Esophagus (tissue), 2 donors: ENCODE data around the gene APOBEC3H. TPM values are rescaled to one million over a fixed set of nuclear protein-coding genes. Genes with fewer than 3 reads are reported as not detected.

Source experiments
- H3K27ac ChIP-seq, 2 donors: one replicate each; pipeline ENCODE4 v1.5.1; 2013; ENCODE audit warnings: low read depth in 2 of 2, mild to moderate bottlenecking in 2 of 2, inconsistent platforms in 1 of 2, low read length in 1 of 2, moderate library complexity in 1 of 2
- H3K27me3 ChIP-seq, 2 donors: one replicate each; pipeline ENCODE4 v1.6.1; 2013; ENCODE audit warnings: low read length in 2 of 2, control low read depth in 1 of 2, mild to moderate bottlenecking in 1 of 2; ENCODE audit not compliant: insufficient read depth in 2 of 2, control insufficient read depth in 1 of 2
- H3K36me3 ChIP-seq, 2 donors: one replicate each; pipeline ENCODE4 v1.6.1; 2013; ENCODE audit warnings: low read length in 1 of 2; ENCODE audit not compliant: control insufficient read depth in 2 of 2, insufficient read depth in 2 of 2
- H3K4me1 ChIP-seq, 2 donors: one replicate each; pipeline ENCODE4 v1.6.1; 2013; ENCODE audit warnings: low read length in 1 of 2; ENCODE audit not compliant: control insufficient read depth in 2 of 2, insufficient read depth in 2 of 2
- H3K4me3 ChIP-seq, 2 donors: one replicate each; pipeline ENCODE4 v1.5.1; 2013; ENCODE audit warnings: low read length in 2 of 2, mild to moderate bottlenecking in 2 of 2, low read depth in 1 of 2, moderate library complexity in 1 of 2
- H3K9me3 ChIP-seq, 2 donors: one replicate each; pipeline ENCODE4 v1.6.1; 2013; ENCODE audit warnings: mild to moderate bottlenecking in 2 of 2, low read depth in 1 of 2, low read length in 1 of 2, moderate library complexity in 1 of 2; ENCODE audit not compliant: control insufficient read depth in 2 of 2, insufficient read depth in 1 of 2
- WGBS, 2 donors: extraction: QIAGEN DNeasy Blood & Tissue Kit; methylation state at CpG; one replicate each; pipeline ENCODE4 v1.1.7; 2013; 5-methylcytosine and 5-hydroxymethylcytosine counted together
- polyA plus RNA-seq, 2 donors: library from polyadenylated mRNA; stranded (reverse); fragments of 200-250 nt; gene quantifications; one replicate each; pipeline ENCODE4 v1.2.3, GENCODE V29; 2013
- donor health status: healthy with polysubstance abuse.
- donor health status: Bipolar disorder and iron deficiency.

APOBEC3H gene
- polyA plus RNA-seq, 2 donors, result 0.20 to 0.51 TPM

GRCh38 chr22:39108487-39108886 is 11.4 kb downstream of the APOBEC3H start:
- no peaks in the 10 kb centered on the region for H3K27me3 ChIP-seq
- H3K36me3 ChIP-seq, result no peaks in the 10 kb centered on the region
- WGBS, 2 donors, result 95 to 96% methylated on average over 4 of the region's 4 CpGs
- H3K4me3 ChIP-seq, result no peak overlapping the region
- no peak overlapping the region for H3K27ac ChIP-seq
- H3K9me3 ChIP-seq, result no peaks in the 10 kb centered on the region
- no peaks in the 10 kb centered on the region for H3K4me1 ChIP-seq

- Histone ChIP-seq H3K36me3 (no peaks in the 10 kb centered on the region), H3K9me3 (no peaks in the 10 kb centered on the region), H3K27ac (no peak overlapping the region), H3K27me3 (no peaks in the 10 kb centered on the region), H3K4me3 (no peak overlapping the region), H3K4me1 (no peaks in the 10 kb centered on the region)
- WGBS, 2 donors, result 75 to 88% methylated on average over 9 of the region's 9 CpGs
These were observed 12.3 kb downstream of the APOBEC3H start for GRCh38 chr22:39109361-39109760.

GRCh38 chr22:39110631-39111561 is 13.9 kb downstream of the APOBEC3H start:
- H3K27ac ChIP-seq, result no peak overlapping the region

GRCh38 chr22:39114112-39114511 is 17.1 kb downstream of the APOBEC3H start:
- H3K27me3 ChIP-seq, result no peaks in the 10 kb centered on the region
- 54 to 63% methylated on average over 6 of the region's 6 CpGs for WGBS, 2 donors
- no peaks in the 10 kb centered on the region for H3K4me1 ChIP-seq
- no peaks in the 10 kb centered on the region for H3K36me3 ChIP-seq
- no peak overlapping the region for H3K27ac ChIP-seq
- no peak overlapping the region for H3K4me3 ChIP-seq
- no peaks in the 10 kb centered on the region for H3K9me3 ChIP-seq

More at GRCh38 chr22:39110631-39111561, 13.9 kb downstream of the APOBEC3H start:
- Histone ChIP-seq H3K9me3 (no peaks in the 10 kb centered on the region), H3K27me3 (no peaks in the 10 kb centered on the region), H3K36me3 (no peaks in the 10 kb centered on the region), H3K4me3 (no peak overlapping the region), H3K4me1 (no peaks in the 10 kb centered on the region)
- 56 to 61% methylated on average over 15 of the region's 15 CpGs for WGBS, 2 donors

- H3K27me3 ChIP-seq, result no peaks in the 10 kb centered on the region
- no peaks in the 10 kb centered on the region for H3K9me3 ChIP-seq
- WGBS, 2 donors, result 88 to 92% methylated on average over 2 of the region's 2 CpGs
- H3K4me3 ChIP-seq, result no peak overlapping the region
- no peaks in the 10 kb centered on the region for H3K4me1 ChIP-seq
- H3K36me3 ChIP-seq, result no peaks in the 10 kb centered on the region
- no peak overlapping the region for H3K27ac ChIP-seq
These were observed 18.5 kb downstream of the APOBEC3H start for GRCh38 chr22:39115570-39115969.

GRCh38 chr22:39115977-39116621 is 19.1 kb downstream of the APOBEC3H start:
- no peak overlapping the region for H3K27ac ChIP-seq
- H3K27me3 ChIP-seq, result no peaks in the 10 kb centered on the region
- no peak overlapping the region for H3K4me3 ChIP-seq
- 75 to 84% methylated on average over 9 of the region's 9 CpGs for WGBS, 2 donors
- H3K36me3 ChIP-seq, result no peaks in the 10 kb centered on the region
- H3K4me1 ChIP-seq, result no peaks in the 10 kb centered on the region
- H3K9me3 ChIP-seq, result no peaks in the 10 kb centered on the region

GRCh38 chr22:39117585-39118191 is 20.6 kb downstream of the APOBEC3H start:
- no peaks in the 10 kb centered on the region for H3K9me3 ChIP-seq
- WGBS, 2 donors, result 42 to 49% methylated on average over 14 of the region's 14 CpGs
- H3K27me3 ChIP-seq, result no peaks in the 10 kb centered on the region

GRCh38 chr22:39120983-39121382 is 23.9 kb downstream of the APOBEC3H start:
- Histone ChIP-seq H3K27me3 (no peaks in the 10 kb centered on the region), H3K27ac (no peak overlapping the region), H3K4me3 (no peak overlapping the region), H3K4me1 (peaks cover 0 to 2% of the 10 kb centered on the region in 2 donors), H3K36me3 (no peaks in the 10 kb centered on the region), H3K9me3 (no peaks in the 10 kb centered on the region)
- WGBS, 2 donors, result 77 to 92% methylated on average over 4 of the region's 4 CpGs

More at GRCh38 chr22:39117585-39118191, 20.6 kb downstream of the APOBEC3H start:
- no peaks in the 10 kb centered on the region for H3K4me1 ChIP-seq
- no peak overlapping the region for H3K27ac ChIP-seq
- no peaks in the 10 kb centered on the region for H3K36me3 ChIP-seq
- no peak overlapping the region for H3K4me3 ChIP-seq

GRCh38 chr22:39122772-39123470 is 25.9 kb downstream of the APOBEC3H start:
- H3K36me3 ChIP-seq, result no peaks in the 10 kb centered on the region
- no peak overlapping the region for H3K4me3 ChIP-seq
- H3K4me1 ChIP-seq, result peaks cover 0 to 2% of the 10 kb centered on the region in 2 donors
- H3K9me3 ChIP-seq, result no peaks in the 10 kb centered on the region
- WGBS, 2 donors, result 92 to 94% methylated on average over 17 of the region's 17 CpGs
- no peaks in the 10 kb centered on the region for H3K27me3 ChIP-seq
- no peak overlapping the region for H3K27ac ChIP-seq
